GM12878 (cell line): ENCODE data around the gene RANBP1. TPM values are rescaled to one million over a fixed set of nuclear protein-coding genes. Genes with fewer than 3 reads are reported as not detected.

Source experiments
- ATAC-seq: fragments of 200-7000 bp; cut with Tn5 transposase; 3 replicates; pipeline ENCODE4 v1.9.1; 2020; ENCODE audit warnings: mild to moderate bottlenecking, moderate library complexity
- BruUV-seq: library from RNA; stranded (reverse); fragments of 400-500 nt; replicated peaks from 2 replicates; lab custom pipeline; 2021; lab: Mats Ljungman, UMichigan
- CTCF ChIA-PET: fragments of 300-600 bp; sonication (Branson Sonifier 250); formaldehyde crosslinking; extraction: SDS; loops from one replicate; lab custom pipeline; 2021; ENCODE audit warnings: inconsistent platforms; lab: Yijun Ruan, JAX
- POLR2A ChIA-PET: fragments of 350-600 bp; formaldehyde crosslinking; extraction: SDS; loops from one replicate; lab custom pipeline; 2021; ENCODE audit warnings: inconsistent platforms; lab: Charles Lee
- RAD21 ChIA-PET: fragments of 300-600 bp; sonication (Branson Sonifier 250); formaldehyde crosslinking; loops from one replicate; lab custom pipeline; 2023; ENCODE audit warnings: antibody characterized with exemption; ENCODE audit not compliant: unreplicated experiment; lab: Charles Lee
- SMC1A ChIA-PET: fragments of 300-600 bp; sonication (Branson Sonifier 250); formaldehyde crosslinking; loops from one replicate; lab custom pipeline; 2023; ENCODE audit not compliant: unreplicated experiment, uncharacterized antibody; lab: Charles Lee
- DNase-seq: peaks from one replicate; pipeline ENCODE4 v3.0.0-alpha.2; 2011; ENCODE audit warnings: low read depth, low spot score
- FAIRE-seq: peaks from 3 replicates; lab custom pipeline; 2011; peaks lifted over from hg19 to GRCh38; lab: Jason Lieb, UNC
- H2AFZ ChIP-seq: 2 replicates; pipeline ENCODE4 v1.6.0; 2011; ENCODE audit warnings: low read depth, low read length, control low read depth; ENCODE audit not compliant: control insufficient read depth
- H3K27ac ChIP-seq: 2 replicates; pipeline ENCODE4 v1.5.1; 2011; ENCODE audit warnings: control low read depth; ENCODE audit not compliant: control insufficient read depth, insufficient read depth
- H3K27me3 ChIP-seq, 2 experiments: replicated peaks in 1 of 2; 2 replicates each; pipeline versions ENCODE4 v1.6.0 to v1.6.1; 2011; ENCODE audit warnings: low read length in 1 of 2; ENCODE audit not compliant: control insufficient read depth in 2 of 2, insufficient read depth in 2 of 2
- H3K36me3 ChIP-seq, 2 experiments: 2 replicates each; pipeline ENCODE4 v1.5.1; 2011; ENCODE audit warnings: low read length in 1 of 2; ENCODE audit not compliant: control insufficient read depth in 2 of 2, insufficient read depth in 2 of 2
- H3K4me1 ChIP-seq: 2 replicates; pipeline ENCODE4 v1.6.1; 2011; ENCODE audit warnings: mild to moderate bottlenecking, low read length, moderate library complexity, mixed read lengths; ENCODE audit not compliant: control insufficient read depth, insufficient read depth
- H3K4me2 ChIP-seq: 2 replicates; pipeline ENCODE4 v1.6.0; 2011; ENCODE audit warnings: control low read depth; ENCODE audit not compliant: control insufficient read depth, insufficient read depth
- H3K4me3 ChIP-seq: fragments of 200-600 bp; sonication (generic); 2 replicates; pipeline ENCODE4 v1.5.1; 2016
- H3K79me2 ChIP-seq: 2 replicates; pipeline ENCODE4 v1.6.0; 2011; ENCODE audit warnings: low read length; ENCODE audit not compliant: control insufficient read depth, insufficient read depth
- H3K9ac ChIP-seq: 2 replicates; pipeline ENCODE4 v1.8.0; 2011; ENCODE audit warnings: low read length, control low read depth, mixed read lengths; ENCODE audit not compliant: control insufficient read depth, insufficient read depth
- H3K9me3 ChIP-seq: replicated peaks from 3 replicates; pipeline ENCODE4 v1.5.1; 2011; ENCODE audit warnings: mild to moderate bottlenecking, low read length; ENCODE audit not compliant: control insufficient read depth, insufficient read depth
- H4K20me1 ChIP-seq: 2 replicates; pipeline ENCODE4 v1.6.0; 2011; ENCODE audit not compliant: control insufficient read depth, insufficient read depth
- BACH1 ChIP-seq: fragments of 450-650 bp; IDR thresholded peaks from 2 replicates; pipeline ENCODE4 v1.6.1; 2017; ENCODE audit warnings: mild to moderate bottlenecking, borderline replicate concordance
- KLF5 ChIP-seq: fragments of 450-650 bp; IDR thresholded peaks from 2 replicates; pipeline ENCODE4 v1.6.1; 2014; ENCODE audit warnings: mild to moderate bottlenecking; ENCODE audit not compliant: partially characterized antibody
- WGBS: methylation state at CpG from one replicate; pipeline ENCODE4 v1.1.6; 2016; ENCODE audit warnings: low lambda C conversion rate; ENCODE audit not compliant: insufficient replicate concordance, insufficient coverage; ENCODE audit errors: missing lambda C conversion rate; 5-methylcytosine and 5-hydroxymethylcytosine counted together
- in situ Hi-C: fragments of 300-500 bp; cut with MboI; formaldehyde crosslinking; loops from 9 replicates; pipeline ENCODE4 v1.14.3; 2018; ENCODE audit warnings: mixed read lengths
- intact Hi-C: fragments of 100-400 bp; cut with micrococcal nuclease; formaldehyde crosslinking; loops from one replicate; pipeline ENCODE4 v1.14.2; 2022; ENCODE audit not compliant: unreplicated experiment
- polyA plus RNA-seq, 11 experiments: library from polyadenylated mRNA; depleted of rRNA in 4 of 11; unstranded in 6 of 11; stranded (reverse) in 5 of 11; fragments of >200 nt; fragmentation: Nextera tagmentation in 4 of 11; fragmentation: Illumina TruSeq in 1 of 11; extraction: Ambion mirVana in 4 of 11; extraction: Trizol in 1 of 11; gene quantifications; 1 replicate in 1 of 11; 2 replicates in 10 of 11; pipeline versions ENCODE4 v1.2.1 to v1.2.3, GENCODE V29; 2011 to 2016; ENCODE audit warnings: inconsistent platforms in 2 of 11, missing spikeins in 2 of 11, low read depth in 1 of 11
- total RNA-seq, 4 experiments: library from RNA; depleted of rRNA in 3 of 4; stranded (reverse); fragments of >200 nt in 3 of 4; fragmentation: Illumina TruSeq in 1 of 4; extraction: Trizol in 1 of 4; gene quantifications; 2 replicates each; pipeline versions ENCODE4 v1.2.1 to v1.2.3, GENCODE V29; 2013 to 2021
- TF ChIP-seq, protein P1 (sequence below): fragments of 450-650 bp; IDR thresholded peaks from 2 replicates; pipeline ENCODE4 v1.6.1; 2017; ENCODE audit warnings: mild to moderate bottlenecking, moderate library complexity
- TF ChIP-seq, protein P2 (sequence below): IDR thresholded peaks from 2 replicates; pipeline ENCODE4 v1.6.1; 2012; ENCODE audit warnings: improper control_type of control experiment, low read depth, low read length; ENCODE audit not compliant: insufficient replicate concordance

RANBP1 gene
- total and polyA plus RNA-seq, 10 of the 15 experiments (the other 5 are each of a cell fraction or from before 2014, with no cell fraction given): 55.3 to 808 (median 394) TPM

DNA sequence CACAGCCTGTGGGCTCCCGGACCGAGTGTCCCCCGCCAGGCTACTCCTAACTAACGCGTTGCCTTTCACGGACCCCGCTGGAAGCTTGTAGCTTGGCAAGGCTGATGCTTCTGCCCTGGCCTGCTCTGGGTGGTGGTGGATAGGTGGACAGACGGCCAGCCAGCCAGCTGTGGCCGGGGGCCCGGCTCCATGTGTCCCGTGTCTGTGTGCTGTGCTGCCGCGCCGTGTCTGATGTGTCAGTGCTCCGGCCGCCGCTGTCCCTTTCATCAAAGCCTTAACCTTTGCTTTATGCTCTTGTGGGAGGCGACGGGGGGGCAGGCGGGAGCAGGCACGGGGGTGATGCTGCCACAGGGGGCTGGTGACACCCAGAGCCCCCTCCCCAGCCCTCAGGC is 29.9 kb downstream of the RANBP1 start:
- H3K4me3 ChIP-seq: no peak overlapping the region
- no peaks in the 10 kb centered on the region for H3K27me3 ChIP-seq
- POLR2A ChIA-PET: no interaction called here
- no peaks in the 10 kb centered on the region for H3K36me3 ChIP-seq
- FAIRE-seq (no peak), ATAC-seq (no peak), DNase-seq (no peak)
- no peak overlapping the region for H3K9ac ChIP-seq
- RAD21 ChIA-PET: no interaction called here
- H3K4me1 ChIP-seq: peaks cover 4% of the 10 kb centered on the region; the same call in 1 of the 2 replicates
- SMC1A ChIA-PET: no interaction called here
- H2AFZ ChIP-seq: no peak overlapping the region
- BruUV-seq: no TSS peak
- intact Hi-C loops: no loop called here
- in situ Hi-C loops: no loop called here
- H4K20me1 ChIP-seq: no peaks in the 10 kb centered on the region
- no peak overlapping the region for H3K4me2 ChIP-seq
- CTCF ChIA-PET: no interaction called here
- H3K79me2 ChIP-seq: no peaks in the 10 kb centered on the region
- WGBS: 81% methylated on average over 21 of the region's 21 CpGs
- H3K9me3 ChIP-seq: no peaks in the 10 kb centered on the region
- H3K27ac ChIP-seq: no peak overlapping the region
- no peak for TF ChIP-seq BACH1
- TF ChIP-seq KLF5: no peak
- TF ChIP-seq, protein P1, sequence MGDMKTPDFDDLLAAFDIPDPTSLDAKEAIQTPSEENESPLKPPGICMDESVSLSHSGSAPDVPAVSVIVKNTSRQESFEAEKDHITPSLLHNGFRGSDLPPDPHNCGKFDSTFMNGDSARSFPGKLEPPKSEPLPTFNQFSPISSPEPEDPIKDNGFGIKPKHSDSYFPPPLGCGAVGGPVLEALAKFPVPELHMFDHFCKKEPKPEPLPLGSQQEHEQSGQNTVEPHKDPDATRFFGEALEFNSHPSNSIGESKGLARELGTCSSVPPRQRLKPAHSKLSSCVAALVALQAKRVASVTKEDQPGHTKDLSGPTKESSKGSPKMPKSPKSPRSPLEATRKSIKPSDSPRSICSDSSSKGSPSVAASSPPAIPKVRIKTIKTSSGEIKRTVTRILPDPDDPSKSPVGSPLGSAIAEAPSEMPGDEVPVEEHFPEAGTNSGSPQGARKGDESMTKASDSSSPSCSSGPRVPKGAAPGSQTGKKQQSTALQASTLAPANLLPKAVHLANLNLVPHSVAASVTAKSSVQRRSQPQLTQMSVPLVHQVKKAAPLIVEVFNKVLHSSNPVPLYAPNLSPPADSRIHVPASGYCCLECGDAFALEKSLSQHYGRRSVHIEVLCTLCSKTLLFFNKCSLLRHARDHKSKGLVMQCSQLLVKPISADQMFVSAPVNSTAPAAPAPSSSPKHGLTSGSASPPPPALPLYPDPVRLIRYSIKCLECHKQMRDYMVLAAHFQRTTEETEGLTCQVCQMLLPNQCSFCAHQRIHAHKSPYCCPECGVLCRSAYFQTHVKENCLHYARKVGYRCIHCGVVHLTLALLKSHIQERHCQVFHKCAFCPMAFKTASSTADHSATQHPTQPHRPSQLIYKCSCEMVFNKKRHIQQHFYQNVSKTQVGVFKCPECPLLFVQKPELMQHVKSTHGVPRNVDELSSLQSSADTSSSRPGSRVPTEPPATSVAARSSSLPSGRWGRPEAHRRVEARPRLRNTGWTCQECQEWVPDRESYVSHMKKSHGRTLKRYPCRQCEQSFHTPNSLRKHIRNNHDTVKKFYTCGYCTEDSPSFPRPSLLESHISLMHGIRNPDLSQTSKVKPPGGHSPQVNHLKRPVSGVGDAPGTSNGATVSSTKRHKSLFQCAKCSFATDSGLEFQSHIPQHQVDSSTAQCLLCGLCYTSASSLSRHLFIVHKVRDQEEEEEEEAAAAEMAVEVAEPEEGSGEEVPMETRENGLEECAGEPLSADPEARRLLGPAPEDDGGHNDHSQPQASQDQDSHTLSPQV: no peak
- TF ChIP-seq, protein P2, sequence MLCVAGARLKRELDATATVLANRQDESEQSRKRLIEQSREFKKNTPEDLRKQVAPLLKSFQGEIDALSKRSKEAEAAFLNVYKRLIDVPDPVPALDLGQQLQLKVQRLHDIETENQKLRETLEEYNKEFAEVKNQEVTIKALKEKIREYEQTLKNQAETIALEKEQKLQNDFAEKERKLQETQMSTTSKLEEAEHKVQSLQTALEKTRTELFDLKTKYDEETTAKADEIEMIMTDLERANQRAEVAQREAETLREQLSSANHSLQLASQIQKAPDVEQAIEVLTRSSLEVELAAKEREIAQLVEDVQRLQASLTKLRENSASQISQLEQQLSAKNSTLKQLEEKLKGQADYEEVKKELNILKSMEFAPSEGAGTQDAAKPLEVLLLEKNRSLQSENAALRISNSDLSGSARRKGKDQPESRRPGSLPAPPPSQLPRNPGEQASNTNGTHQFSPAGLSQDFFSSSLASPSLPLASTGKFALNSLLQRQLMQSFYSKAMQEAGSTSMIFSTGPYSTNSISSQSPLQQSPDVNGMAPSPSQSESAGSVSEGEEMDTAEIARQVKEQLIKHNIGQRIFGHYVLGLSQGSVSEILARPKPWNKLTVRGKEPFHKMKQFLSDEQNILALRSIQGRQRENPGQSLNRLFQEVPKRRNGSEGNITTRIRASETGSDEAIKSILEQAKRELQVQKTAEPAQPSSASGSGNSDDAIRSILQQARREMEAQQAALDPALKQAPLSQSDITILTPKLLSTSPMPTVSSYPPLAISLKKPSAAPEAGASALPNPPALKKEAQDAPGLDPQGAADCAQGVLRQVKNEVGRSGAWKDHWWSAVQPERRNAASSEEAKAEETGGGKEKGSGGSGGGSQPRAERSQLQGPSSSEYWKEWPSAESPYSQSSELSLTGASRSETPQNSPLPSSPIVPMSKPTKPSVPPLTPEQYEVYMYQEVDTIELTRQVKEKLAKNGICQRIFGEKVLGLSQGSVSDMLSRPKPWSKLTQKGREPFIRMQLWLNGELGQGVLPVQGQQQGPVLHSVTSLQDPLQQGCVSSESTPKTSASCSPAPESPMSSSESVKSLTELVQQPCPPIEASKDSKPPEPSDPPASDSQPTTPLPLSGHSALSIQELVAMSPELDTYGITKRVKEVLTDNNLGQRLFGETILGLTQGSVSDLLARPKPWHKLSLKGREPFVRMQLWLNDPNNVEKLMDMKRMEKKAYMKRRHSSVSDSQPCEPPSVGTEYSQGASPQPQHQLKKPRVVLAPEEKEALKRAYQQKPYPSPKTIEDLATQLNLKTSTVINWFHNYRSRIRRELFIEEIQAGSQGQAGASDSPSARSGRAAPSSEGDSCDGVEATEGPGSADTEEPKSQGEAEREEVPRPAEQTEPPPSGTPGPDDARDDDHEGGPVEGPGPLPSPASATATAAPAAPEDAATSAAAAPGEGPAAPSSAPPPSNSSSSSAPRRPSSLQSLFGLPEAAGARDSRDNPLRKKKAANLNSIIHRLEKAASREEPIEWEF: no peak
